Transverse colon (tissue), 4 donors: ENCODE results near the gene SEPTIN5. TPM values are rescaled to one million over a fixed set of nuclear protein-coding genes. Genes with fewer than 3 reads are reported as not detected.

ENCODE experiments used
- DNase-seq: peaks from one replicate; pipeline ENCODE4 v3.0.0-alpha.2; 2019
- H3K27ac ChIP-seq, 4 donors: fragments of 200-600 bp; sonication (generic); 2 replicates each; pipeline ENCODE4 v1.5.1; 2016 to 2018; ENCODE audit warnings: inconsistent platforms in 4 of 4
- H3K27me3 ChIP-seq: fragments of 200-600 bp; sonication (generic); 2 replicates; pipeline ENCODE4 v1.5.1; 2017; ENCODE audit warnings: inconsistent platforms
- H3K36me3 ChIP-seq, 4 donors: fragments of 200-600 bp; sonication (generic); 2 replicates each; pipeline ENCODE4 v1.5.1; 2017 to 2019; ENCODE audit warnings: inconsistent platforms in 4 of 4
- H3K4me1 ChIP-seq, 4 donors: fragments of 200-600 bp; sonication (generic); 2 replicates each; pipeline ENCODE4 v1.5.1; 2017 to 2020; ENCODE audit warnings: inconsistent platforms in 4 of 4
- H3K4me3 ChIP-seq, 4 donors: fragments of 200-600 bp; sonication (generic); 1 replicate in 1 of 4; 2 replicates in 3 of 4; pipeline versions ENCODE4 v1.5.1 to v1.6.1; 2017 to 2019; ENCODE audit warnings: inconsistent platforms in 4 of 4
- H3K9me3 ChIP-seq, 2 donors: fragments of 200-600 bp; sonication (generic); 2 replicates each; pipeline ENCODE4 v1.5.1; 2017 to 2019; ENCODE audit warnings: inconsistent platforms in 2 of 2
- CTCF ChIP-seq, 5 experiments: fragments of 200-600 bp in 3 of 5; fragments of 450-650 bp in 2 of 5; sonication (generic) in 3 of 5; IDR thresholded peaks; 1 replicate in 2 of 5; 2 replicates in 3 of 5; pipeline ENCODE4 v1.5.1; 2016 to 2017; ENCODE audit warnings: antibody characterized with exemption in 5 of 5, inconsistent platforms in 3 of 5, mild to moderate bottlenecking in 2 of 5, moderate library complexity in 1 of 5
- EP300 ChIP-seq: sonication (generic); formaldehyde crosslinking; IDR thresholded peaks from one replicate; pipeline ENCODE4 v1.6.1; 2017; ENCODE audit warnings: antibody characterized with exemption, low read depth
- POLR2A ChIP-seq: fragments of 450-650 bp; IDR thresholded peaks from one replicate; pipeline ENCODE4 v1.6.1; 2016; ENCODE audit warnings: antibody characterized with exemption, mild to moderate bottlenecking, moderate library complexity
- POLR2AphosphoS5 ChIP-seq, 3 donors: sonication (generic); formaldehyde crosslinking; IDR thresholded peaks; one replicate each; pipeline ENCODE4 v1.6.1; 2016; ENCODE audit warnings: antibody characterized with exemption in 3 of 3
- WGBS, 2 donors: methylation state at CpG; one replicate each; pipeline ENCODE4 v1.1.5; 2018; ENCODE audit warnings: low coverage in 1 of 2; 5-methylcytosine and 5-hydroxymethylcytosine counted together
- in situ Hi-C, 4 donors: fragments of 200-750 bp; cut with MboI; loops; one replicate each; pipeline versions ENCODE4 v1.15.0 to v1.15.1; 2017; ENCODE audit warnings: low sequenced_read_pairs in 3 of 4, low pct_ligation_motif_present in 1 of 4, low pct_unique_long_range_greater_than_20kb in 1 of 4
- intact Hi-C: fragments of 100-400 bp; cut with DNase I; formaldehyde crosslinking; loops from one replicate; pipeline ENCODE4 v1.15.1; 2023; ENCODE audit warnings: low total_unique reads
- total RNA-seq, 4 donors: library from RNA; depleted of rRNA; stranded (reverse); fragments of >200 nt; gene quantifications; one replicate each; pipeline ENCODE4 v1.1.0, GENCODE V29; 2016

SEPTIN5 gene
- total RNA-seq, 4 donors from 2014 or later, result 2.5 to 709 (median 5.4) TPM

- no peaks in the 10 kb centered on the region for H3K36me3 ChIP-seq
- H3K27ac ChIP-seq, result no peak overlapping the region
- DNase-seq, result no peak
- peaks cover 37% of the 10 kb centered on the region for H3K27me3 ChIP-seq
- WGBS, 2 donors, result 72 to 77% methylated on average over 20 to 61 of the region's 61 CpGs
- peaks cover 0 to 20% (median 16%) of the 10 kb centered on the region in 4 donors for H3K4me1 ChIP-seq
- intact Hi-C loops (no loop called here), in situ Hi-C loops (no loop called here)
- no peak overlapping the region for H3K4me3 ChIP-seq
- TF ChIP-seq POLR2A, result no peak
- TF ChIP-seq CTCF (IDR thresholded peaks at IDR 0.05), result no peak
- no peak for TF ChIP-seq EP300
- no peak for TF ChIP-seq POLR2AphosphoS5 (IDR thresholded peaks at IDR 0.05)
- H3K9me3 ChIP-seq, result no peaks in the 10 kb centered on the region
These were observed 13.2 kb downstream of the SEPTIN5 start for GRCh38 chr22:19727310-19728150.

GRCh38 chr22:19728271-19728670 is 14.0 kb downstream of the SEPTIN5 start:
- in situ Hi-C loops (no loop called here), intact Hi-C loops (no loop called here)
- TF ChIP-seq CTCF (IDR thresholded peaks at IDR 0.05) (no peak), EP300 (no peak), POLR2A (no peak), POLR2AphosphoS5 (IDR thresholded peaks at IDR 0.05) (no peak)
- Histone ChIP-seq H3K36me3 (no peaks in the 10 kb centered on the region), H3K9me3 (no peaks in the 10 kb centered on the region), H3K4me3 (no peak overlapping the region), H3K27ac (no peak overlapping the region), H3K27me3 (peaks cover 30% of the 10 kb centered on the region), H3K4me1 (peaks cover 0 to 14% (median 13%) of the 10 kb centered on the region in 4 donors)
- no peak for DNase-seq
- 67% methylated on average over 6 of the region's 6 CpGs; no CpG with 5 or more reads in 1 of the 2 donors for WGBS, 2 donors

- no peak overlapping the region for H3K27ac ChIP-seq
- H3K27me3 ChIP-seq, result peaks cover 24% of the 10 kb centered on the region
- DNase-seq, result no peak
- in situ Hi-C loops, result no loop called here
- peaks cover 0 to 9% (median 8%) of the 10 kb centered on the region in 4 donors for H3K4me1 ChIP-seq
- H3K9me3 ChIP-seq, result no peaks in the 10 kb centered on the region
- no peaks in the 10 kb centered on the region for H3K36me3 ChIP-seq
- H3K4me3 ChIP-seq, result no peak overlapping the region
- intact Hi-C loops, result no loop called here
- TF ChIP-seq POLR2A (no peak), CTCF (IDR thresholded peaks at IDR 0.05) (no peak), EP300 (no peak), POLR2AphosphoS5 (IDR thresholded peaks at IDR 0.05) (no peak)
- WGBS, 2 donors, result 42% methylated on average over 9 of the region's 10 CpGs; no CpG with 5 or more reads in 1 of the 2 donors
These were observed 14.5 kb downstream of the SEPTIN5 start for GRCh38 chr22:19728836-19729235.

GRCh38 chr22:19729507-19729906 is 15.2 kb downstream of the SEPTIN5 start:
- intact Hi-C loops, result no loop called here
- Histone ChIP-seq H3K27me3 (peaks cover 18% of the 10 kb centered on the region), H3K27ac (no peak overlapping the region), H3K4me3 (no peak overlapping the region), H3K36me3 (no peaks in the 10 kb centered on the region), H3K9me3 (no peaks in the 10 kb centered on the region), H3K4me1 (peaks cover 0 to 8% (median 8%) of the 10 kb centered on the region in 4 donors)
- 100% methylated on average over 1 of the region's 9 CpGs; no CpG with 5 or more reads in 1 of the 2 donors for WGBS, 2 donors
- DNase-seq, result no peak
- no peak for TF ChIP-seq POLR2AphosphoS5 (IDR thresholded peaks at IDR 0.05)
- TF ChIP-seq CTCF (IDR thresholded peaks at IDR 0.05), result no peak
- no peak for TF ChIP-seq EP300
- no peak for TF ChIP-seq POLR2A
- in situ Hi-C loops, result no loop called here
